Measurements from ENCODE around the gene PATJ.
"Not testable (repeated sequence)": the region's sequence is repeated elsewhere in the genome, so short reads cannot be mapped to it uniquely, and the experiment has no call there.

DNA sequence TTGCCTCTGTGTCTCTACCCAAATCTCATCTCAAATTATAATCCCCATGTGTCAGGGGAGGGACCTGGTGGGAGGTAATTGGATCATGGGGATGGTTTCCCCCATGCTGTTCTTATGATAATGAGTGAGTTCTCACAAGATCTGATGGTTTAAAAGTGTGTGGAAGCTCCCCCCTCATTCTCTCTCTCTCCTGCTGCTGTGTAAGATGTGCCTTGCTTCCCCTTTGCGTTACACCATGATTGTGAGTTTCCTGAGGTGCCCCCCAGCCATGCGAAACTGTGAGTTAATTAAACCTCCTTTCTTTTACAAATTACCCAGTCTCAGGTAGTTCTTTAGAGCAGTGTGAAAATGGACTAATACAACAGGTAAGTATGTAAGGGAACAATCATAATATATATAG, 102.4 kb downstream of the PATJ start:
- not testable (repeated sequence) for TF ChIP-seq NANOG (IDR thresholded peaks at IDR 0.05; ENCODE audit: borderline replicate concordance); CTCF (conservative IDR thresholded peaks at IDR 0.05; ENCODE audit: low read depth in 2 of 2); POLR2AphosphoS5 (IDR thresholded peaks at IDR 0.05; ENCODE audit: low read depth); EZH2 (IDR thresholded peaks at IDR 0.05; ENCODE audit: low read depth, unreplicated experiment); JUNB (IDR thresholded peaks at IDR 0.05; ENCODE audit: unreplicated experiment); ETS1 (IDR thresholded peaks at IDR 0.05); CREB1 (CRISPR knock-in tag; IDR thresholded peaks at IDR 0.05; ENCODE audit: low read depth); EZH2phosphoT487 (IDR thresholded peaks at IDR 0.05; ENCODE audit: unreplicated experiment); ZNF114 (CRISPR knock-in tag; IDR thresholded peaks at IDR 0.05); STAT1 (IDR thresholded peaks at IDR 0.05; ENCODE audit: unreplicated experiment)
- TF ChIP-seq, protein P1, sequence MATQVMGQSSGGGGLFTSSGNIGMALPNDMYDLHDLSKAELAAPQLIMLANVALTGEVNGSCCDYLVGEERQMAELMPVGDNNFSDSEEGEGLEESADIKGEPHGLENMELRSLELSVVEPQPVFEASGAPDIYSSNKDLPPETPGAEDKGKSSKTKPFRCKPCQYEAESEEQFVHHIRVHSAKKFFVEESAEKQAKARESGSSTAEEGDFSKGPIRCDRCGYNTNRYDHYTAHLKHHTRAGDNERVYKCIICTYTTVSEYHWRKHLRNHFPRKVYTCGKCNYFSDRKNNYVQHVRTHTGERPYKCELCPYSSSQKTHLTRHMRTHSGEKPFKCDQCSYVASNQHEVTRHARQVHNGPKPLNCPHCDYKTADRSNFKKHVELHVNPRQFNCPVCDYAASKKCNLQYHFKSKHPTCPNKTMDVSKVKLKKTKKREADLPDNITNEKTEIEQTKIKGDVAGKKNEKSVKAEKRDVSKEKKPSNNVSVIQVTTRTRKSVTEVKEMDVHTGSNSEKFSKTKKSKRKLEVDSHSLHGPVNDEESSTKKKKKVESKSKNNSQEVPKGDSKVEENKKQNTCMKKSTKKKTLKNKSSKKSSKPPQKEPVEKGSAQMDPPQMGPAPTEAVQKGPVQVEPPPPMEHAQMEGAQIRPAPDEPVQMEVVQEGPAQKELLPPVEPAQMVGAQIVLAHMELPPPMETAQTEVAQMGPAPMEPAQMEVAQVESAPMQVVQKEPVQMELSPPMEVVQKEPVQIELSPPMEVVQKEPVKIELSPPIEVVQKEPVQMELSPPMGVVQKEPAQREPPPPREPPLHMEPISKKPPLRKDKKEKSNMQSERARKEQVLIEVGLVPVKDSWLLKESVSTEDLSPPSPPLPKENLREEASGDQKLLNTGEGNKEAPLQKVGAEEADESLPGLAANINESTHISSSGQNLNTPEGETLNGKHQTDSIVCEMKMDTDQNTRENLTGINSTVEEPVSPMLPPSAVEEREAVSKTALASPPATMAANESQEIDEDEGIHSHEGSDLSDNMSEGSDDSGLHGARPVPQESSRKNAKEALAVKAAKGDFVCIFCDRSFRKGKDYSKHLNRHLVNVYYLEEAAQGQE (IDR thresholded peaks at IDR 0.05; ENCODE audit: unreplicated experiment), result not testable (repeated sequence)
